OCI-LY1 (cell line): ENCODE measurements around the gene BTBD16.

Experiments
- H2AFZ ChIP-seq: fragments of 200-600 bp; sonication (generic), shearing (Covaris generic); 2 replicates; pipeline ENCODE4 v1.6.0; 2014; ENCODE audit warnings: antibody characterized with exemption, mild to moderate bottlenecking, low read length
- H3F3A ChIP-seq: fragments of 200-600 bp; sonication (generic), shearing (Covaris generic); 2 replicates; pipeline ENCODE4 v1.6.0; 2014; ENCODE audit warnings: mild to moderate bottlenecking, antibody characterized with exemption, low read length, moderate library complexity; ENCODE audit not compliant: insufficient read depth
- H3K27ac ChIP-seq: fragments of 200-600 bp; sonication (generic); 2 replicates; pipeline ENCODE4 v1.5.1; 2014; ENCODE audit warnings: low read length, mixed run types, mild to moderate bottlenecking, low read depth; ENCODE audit not compliant: poor library complexity, severe bottlenecking
- H3K27me3 ChIP-seq: fragments of 200-600 bp; sonication (generic); 2 replicates; pipeline ENCODE4 v1.6.0; 2014; ENCODE audit warnings: antibody characterized with exemption, mild to moderate bottlenecking, low read length, moderate library complexity; ENCODE audit not compliant: insufficient read depth
- H3K36me3 ChIP-seq: fragments of 200-600 bp; sonication (generic); 2 replicates; pipeline ENCODE4 v1.6.1; 2014; ENCODE audit warnings: mild to moderate bottlenecking, antibody characterized with exemption, low read length, moderate library complexity, mixed read lengths; ENCODE audit not compliant: insufficient read depth
- H3K4me1 ChIP-seq: fragments of 200-600 bp; sonication (generic); 2 replicates; pipeline ENCODE4 v1.5.1; 2014; ENCODE audit warnings: mild to moderate bottlenecking, low read length, moderate library complexity; ENCODE audit not compliant: insufficient read depth, severe bottlenecking
- H3K4me2 ChIP-seq: fragments of 200-600 bp; sonication (generic), shearing (Covaris generic); 2 replicates; pipeline ENCODE4 v1.6.1; 2014; ENCODE audit warnings: low read length
- H3K4me3 ChIP-seq: fragments of 200-600 bp; sonication (generic); 2 replicates; pipeline ENCODE4 v1.5.1; 2014; ENCODE audit warnings: low read length, low read depth, mild to moderate bottlenecking, mixed read lengths; ENCODE audit not compliant: poor library complexity, severe bottlenecking
- H3K79me2 ChIP-seq: fragments of 200-600 bp; shearing (Covaris generic); 2 replicates; pipeline ENCODE4 v1.6.1; 2016; ENCODE audit warnings: mixed run types, low read length, mixed read lengths; ENCODE audit not compliant: insufficient read depth
- H3K9ac ChIP-seq: fragments of 200-600 bp; sonication (generic), shearing (Covaris generic); 2 replicates; pipeline ENCODE4 v1.6.1; 2014; ENCODE audit warnings: mild to moderate bottlenecking, low read length, mixed read lengths
- H3K9me2 ChIP-seq: fragments of 200-600 bp; sonication (generic), shearing (Covaris generic); 2 replicates; pipeline ENCODE4 v1.6.1; 2014; ENCODE audit warnings: low read depth, mild to moderate bottlenecking, low read length, mixed read lengths
- H3K9me3 ChIP-seq: fragments of 200-600 bp; shearing (Covaris generic); 2 replicates; pipeline ENCODE4 v1.6.1; 2014; ENCODE audit warnings: low read length, mixed read lengths
- H4K20me1 ChIP-seq: fragments of 200-600 bp; sonication (generic), shearing (Covaris generic); 2 replicates; pipeline ENCODE4 v1.6.0; 2016; ENCODE audit warnings: mild to moderate bottlenecking, low read length; ENCODE audit not compliant: insufficient read depth
- EZH2 ChIP-seq: fragments of 200-600 bp; sonication (generic), shearing (Covaris generic); IDR thresholded peaks from 2 replicates; pipeline ENCODE4 v1.8.0; 2017; ENCODE audit warnings: borderline replicate concordance, mixed run types, mild to moderate bottlenecking, antibody characterized with exemption, low read length, moderate library complexity, mixed read lengths
- TF ChIP-seq, protein P1 (sequence below): fragments of 200-600 bp; sonication (generic), shearing (Covaris generic); IDR thresholded peaks from 2 replicates; pipeline ENCODE4 v1.5.1; 2017; ENCODE audit warnings: mild to moderate bottlenecking, antibody characterized with exemption, low read length, moderate library complexity, mixed read lengths

The BTBD16 gene

GRCh38 chr10:122344741-122345258, 73.7 kb downstream of the BTBD16 start:
- TF ChIP-seq EZH2 = no peak
- TF ChIP-seq, protein P1, sequence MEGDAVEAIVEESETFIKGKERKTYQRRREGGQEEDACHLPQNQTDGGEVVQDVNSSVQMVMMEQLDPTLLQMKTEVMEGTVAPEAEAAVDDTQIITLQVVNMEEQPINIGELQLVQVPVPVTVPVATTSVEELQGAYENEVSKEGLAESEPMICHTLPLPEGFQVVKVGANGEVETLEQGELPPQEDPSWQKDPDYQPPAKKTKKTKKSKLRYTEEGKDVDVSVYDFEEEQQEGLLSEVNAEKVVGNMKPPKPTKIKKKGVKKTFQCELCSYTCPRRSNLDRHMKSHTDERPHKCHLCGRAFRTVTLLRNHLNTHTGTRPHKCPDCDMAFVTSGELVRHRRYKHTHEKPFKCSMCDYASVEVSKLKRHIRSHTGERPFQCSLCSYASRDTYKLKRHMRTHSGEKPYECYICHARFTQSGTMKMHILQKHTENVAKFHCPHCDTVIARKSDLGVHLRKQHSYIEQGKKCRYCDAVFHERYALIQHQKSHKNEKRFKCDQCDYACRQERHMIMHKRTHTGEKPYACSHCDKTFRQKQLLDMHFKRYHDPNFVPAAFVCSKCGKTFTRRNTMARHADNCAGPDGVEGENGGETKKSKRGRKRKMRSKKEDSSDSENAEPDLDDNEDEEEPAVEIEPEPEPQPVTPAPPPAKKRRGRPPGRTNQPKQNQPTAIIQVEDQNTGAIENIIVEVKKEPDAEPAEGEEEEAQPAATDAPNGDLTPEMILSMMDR = no peak
- H4K20me1 ChIP-seq = no peaks in the 10 kb centered on the region
- H3K4me1 ChIP-seq = no peaks in the 10 kb centered on the region
- no peak overlapping the region for H3K4me2 ChIP-seq
- H3K27me3 ChIP-seq = no peaks in the 10 kb centered on the region
- no peaks in the 10 kb centered on the region for H3F3A ChIP-seq
- no peaks in the 10 kb centered on the region for H3K79me2 ChIP-seq
- H3K9me2 ChIP-seq = no peaks in the 10 kb centered on the region
- no peak overlapping the region for H3K9ac ChIP-seq
- no peak overlapping the region for H3K4me3 ChIP-seq
- H3K9me3 ChIP-seq = no peaks in the 10 kb centered on the region
- no peaks in the 10 kb centered on the region for H3K36me3 ChIP-seq
- H2AFZ ChIP-seq = no peak overlapping the region
- H3K27ac ChIP-seq = no peak overlapping the region

GRCh38 chr10:122346326-122346950, 75.3 kb downstream of the BTBD16 start:
- Histone ChIP-seq H3K9me3 (no peaks in the 10 kb centered on the region), H3K4me1 (no peaks in the 10 kb centered on the region), H3F3A (no peaks in the 10 kb centered on the region), H2AFZ (no peak overlapping the region), H3K27ac (no peak overlapping the region), H3K9ac (no peak overlapping the region), H4K20me1 (no peaks in the 10 kb centered on the region), H3K9me2 (no peaks in the 10 kb centered on the region), H3K4me3 (no peak overlapping the region), H3K4me2 (no peak overlapping the region), H3K79me2 (no peaks in the 10 kb centered on the region), H3K27me3 (no peaks in the 10 kb centered on the region), H3K36me3 (no peaks in the 10 kb centered on the region)
- no peak for TF ChIP-seq EZH2
- TF ChIP-seq, protein P1 = no peak

- H3K79me2 ChIP-seq = no peaks in the 10 kb centered on the region
Observed at GRCh38 chr10:122347170-122347841, 76.2 kb downstream of the BTBD16 start.

More at GRCh38 chr10:122347170-122347841, 76.2 kb downstream of the BTBD16 start:
- Histone ChIP-seq H3K9ac (no peak overlapping the region), H3K9me3 (no peaks in the 10 kb centered on the region), H3K4me2 (no peak overlapping the region), H3K4me3 (no peak overlapping the region), H2AFZ (no peak overlapping the region), H3K27me3 (no peaks in the 10 kb centered on the region), H3K9me2 (no peaks in the 10 kb centered on the region), H3K4me1 (no peaks in the 10 kb centered on the region), H4K20me1 (no peaks in the 10 kb centered on the region), H3F3A (no peaks in the 10 kb centered on the region), H3K27ac (no peak overlapping the region), H3K36me3 (no peaks in the 10 kb centered on the region)
- TF ChIP-seq EZH2 = no peak
- TF ChIP-seq, protein P1 = no peak
